ENCODE measurements around the gene ACAN.

The ACAN gene

DNA sequence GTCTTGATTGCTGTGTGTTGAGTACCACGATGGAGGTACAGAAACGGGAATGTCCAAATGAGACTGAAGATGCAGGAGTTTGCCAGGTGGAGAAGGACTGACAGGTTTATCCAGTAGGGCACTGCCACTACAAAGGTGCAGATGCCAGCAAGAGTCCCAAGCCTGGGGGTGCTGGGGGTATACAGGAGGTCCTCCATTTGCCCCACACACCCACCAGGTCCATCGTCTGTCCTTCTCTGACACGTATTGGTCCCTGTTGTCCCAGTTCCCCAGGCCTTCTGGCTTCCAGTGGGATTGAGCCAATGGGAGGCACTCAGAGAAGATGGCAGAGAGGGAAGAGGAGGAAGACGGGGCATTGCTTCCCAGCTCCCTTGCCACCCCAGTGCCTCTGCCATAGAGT is 85.5 kb downstream of the ACAN start:
- no peak for DNase-seq (ENCODE audit: low read depth)
- TF ChIP-seq, protein P1, sequence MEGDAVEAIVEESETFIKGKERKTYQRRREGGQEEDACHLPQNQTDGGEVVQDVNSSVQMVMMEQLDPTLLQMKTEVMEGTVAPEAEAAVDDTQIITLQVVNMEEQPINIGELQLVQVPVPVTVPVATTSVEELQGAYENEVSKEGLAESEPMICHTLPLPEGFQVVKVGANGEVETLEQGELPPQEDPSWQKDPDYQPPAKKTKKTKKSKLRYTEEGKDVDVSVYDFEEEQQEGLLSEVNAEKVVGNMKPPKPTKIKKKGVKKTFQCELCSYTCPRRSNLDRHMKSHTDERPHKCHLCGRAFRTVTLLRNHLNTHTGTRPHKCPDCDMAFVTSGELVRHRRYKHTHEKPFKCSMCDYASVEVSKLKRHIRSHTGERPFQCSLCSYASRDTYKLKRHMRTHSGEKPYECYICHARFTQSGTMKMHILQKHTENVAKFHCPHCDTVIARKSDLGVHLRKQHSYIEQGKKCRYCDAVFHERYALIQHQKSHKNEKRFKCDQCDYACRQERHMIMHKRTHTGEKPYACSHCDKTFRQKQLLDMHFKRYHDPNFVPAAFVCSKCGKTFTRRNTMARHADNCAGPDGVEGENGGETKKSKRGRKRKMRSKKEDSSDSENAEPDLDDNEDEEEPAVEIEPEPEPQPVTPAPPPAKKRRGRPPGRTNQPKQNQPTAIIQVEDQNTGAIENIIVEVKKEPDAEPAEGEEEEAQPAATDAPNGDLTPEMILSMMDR (conservative IDR thresholded peaks at IDR 0.05; ENCODE audit: low read depth, low read length) = no peak
- no peak overlapping the region for H3K4me3 ChIP-seq (ENCODE audit: low read length)

- no peak for DNase-seq (ENCODE audit: low read depth)
- H3K4me3 ChIP-seq (ENCODE audit: low read length) = no peak overlapping the region
- TF ChIP-seq, protein P1 (conservative IDR thresholded peaks at IDR 0.05; ENCODE audit: low read depth, low read length) = no peak
Observed at GRCh38 chr15:88890495-88890894, 87.3 kb downstream of the ACAN start.

DNA sequence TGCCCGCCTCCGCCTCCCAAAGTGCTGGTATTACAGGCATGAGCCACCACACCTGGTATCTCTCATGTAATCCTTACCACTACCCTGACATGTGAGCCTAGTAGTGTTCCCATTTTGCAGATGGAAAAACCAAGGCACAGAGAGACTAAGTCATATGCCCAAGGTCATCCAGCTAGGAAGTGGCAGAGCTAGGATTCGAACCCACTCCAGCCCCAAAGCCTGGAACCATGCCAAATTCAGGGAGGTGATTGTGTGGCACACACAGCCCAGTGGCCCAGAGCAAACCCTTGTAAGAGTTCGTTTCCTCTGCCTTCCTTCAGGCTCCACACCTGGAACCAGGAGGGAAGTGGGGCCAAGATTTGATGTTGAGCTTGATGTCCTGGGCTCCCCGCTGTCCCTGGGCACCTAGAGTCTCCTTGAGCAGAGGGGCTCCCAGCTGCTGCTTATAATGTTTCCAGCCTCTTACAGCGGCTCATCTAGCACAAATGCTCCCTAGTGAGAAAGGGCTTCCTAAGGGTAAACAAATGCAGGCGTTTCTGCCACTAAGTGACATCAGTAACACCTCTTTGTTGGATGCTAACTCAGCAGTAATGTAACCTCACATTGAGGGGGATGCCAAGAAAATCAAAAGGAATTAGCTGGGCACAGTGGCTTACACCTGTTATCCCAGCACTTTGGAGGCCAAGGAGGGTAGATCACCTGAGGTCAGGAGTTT is 88.5 kb downstream of the ACAN start:
- H3K4me3 ChIP-seq (ENCODE audit: low read length) = no peak overlapping the region
- no peak for DNase-seq (ENCODE audit: low read depth)
- TF ChIP-seq, protein P1 (conservative IDR thresholded peaks at IDR 0.05; ENCODE audit: low read depth, low read length) = no peak

DNA sequence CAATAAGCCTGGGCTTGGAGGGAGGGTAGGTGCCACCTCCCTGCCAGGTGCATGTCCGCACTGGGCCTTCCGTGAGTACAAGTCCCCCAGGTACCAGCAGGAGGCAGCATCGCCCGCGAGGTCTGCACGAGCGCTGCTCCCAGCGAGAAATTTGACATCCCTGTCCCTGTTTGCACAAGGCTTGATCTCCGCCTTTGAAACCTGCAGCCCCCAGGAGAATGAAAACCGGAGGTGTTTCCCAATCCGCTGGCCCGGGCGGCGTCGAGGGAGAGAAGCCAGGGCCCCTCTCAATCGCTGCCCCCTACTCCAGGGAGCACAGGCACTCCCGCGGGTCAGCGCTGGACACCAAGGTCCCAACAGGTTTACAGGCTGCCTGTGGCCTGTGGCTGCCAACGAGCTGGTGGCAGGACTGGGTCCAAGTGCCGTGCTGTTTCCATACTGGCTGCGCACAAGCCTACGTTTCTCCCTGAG is 91.1 kb downstream of the ACAN start:
- TF ChIP-seq, protein P1 (conservative IDR thresholded peaks at IDR 0.05; ENCODE audit: low read depth, low read length) = peak; percentile 88
- peak overlapping the region; percentile 49 for H3K4me3 ChIP-seq (ENCODE audit: low read length)
- DNase-seq (ENCODE audit: low read depth) = no peak

GRCh38 chr15:88894819-88895767 is 91.9 kb downstream of the ACAN start, which contains the start of gene HAPLN3:
Gene HAPLN3 (minus strand): TSS chr15:88895544. CDS start chr15:88887298, 8,246 bp downstream.
- no peak for DNase-seq (ENCODE audit: low read depth)
- TF ChIP-seq, protein P1 (conservative IDR thresholded peaks at IDR 0.05; ENCODE audit: low read depth, low read length) = no peak
- H3K4me3 ChIP-seq (ENCODE audit: low read length) = peak within 1 kb of the TSS; percentile 49

DNA sequence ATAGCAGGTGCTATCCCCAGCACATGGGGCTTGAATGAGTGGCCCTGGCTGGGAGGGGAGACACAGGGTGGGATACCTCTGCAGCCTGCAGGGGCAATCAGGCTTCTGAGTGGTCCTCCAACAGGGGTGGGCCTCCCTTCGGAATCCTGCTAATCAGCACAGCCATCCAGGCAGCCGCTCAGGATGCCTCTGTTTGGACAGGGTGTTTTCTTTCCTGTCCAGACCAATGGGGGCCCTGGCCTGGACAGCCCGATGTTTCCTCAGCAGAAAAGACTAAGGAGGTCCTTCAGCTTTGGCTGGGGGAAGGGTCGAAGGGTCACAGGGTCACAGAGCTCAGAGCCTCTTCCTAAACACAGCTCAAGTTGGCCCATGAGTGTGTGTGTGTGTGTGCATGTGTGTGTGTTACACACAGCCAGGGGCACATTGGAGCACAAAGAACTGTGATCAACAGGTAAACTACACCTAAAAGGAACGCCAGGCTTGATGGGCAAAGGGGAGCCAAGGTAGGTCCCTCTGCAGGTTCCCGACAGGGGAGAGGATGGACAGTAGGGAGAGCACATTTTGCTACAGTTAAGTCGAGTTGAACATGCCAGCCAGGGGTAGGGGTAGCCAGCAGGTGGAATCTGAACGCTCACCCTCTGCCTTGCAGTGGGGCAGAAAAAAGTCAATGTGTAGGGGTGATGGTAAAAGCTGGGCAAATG is 93.2 kb downstream of the ACAN start:
- TF ChIP-seq, protein P1 (conservative IDR thresholded peaks at IDR 0.05; ENCODE audit: low read depth, low read length) = no peak
- DNase-seq (ENCODE audit: low read depth) = no peak

More for the DNA sequence above, 93.2 kb downstream of the ACAN start:
- H3K4me3 ChIP-seq (ENCODE audit: low read length) = no peak overlapping the region
